HG03039 (cell line): ENCODE measurements around the gene CHD2.

Experiments
- ATAC-seq: cut with Tn5 transposase; IDR thresholded peaks from one replicate; pipeline ENCODE4 v1.9.1; 2021; ENCODE audit warnings: mild to moderate bottlenecking, moderate library complexity; ENCODE audit not compliant: unreplicated experiment

CHD2 gene

DNA sequence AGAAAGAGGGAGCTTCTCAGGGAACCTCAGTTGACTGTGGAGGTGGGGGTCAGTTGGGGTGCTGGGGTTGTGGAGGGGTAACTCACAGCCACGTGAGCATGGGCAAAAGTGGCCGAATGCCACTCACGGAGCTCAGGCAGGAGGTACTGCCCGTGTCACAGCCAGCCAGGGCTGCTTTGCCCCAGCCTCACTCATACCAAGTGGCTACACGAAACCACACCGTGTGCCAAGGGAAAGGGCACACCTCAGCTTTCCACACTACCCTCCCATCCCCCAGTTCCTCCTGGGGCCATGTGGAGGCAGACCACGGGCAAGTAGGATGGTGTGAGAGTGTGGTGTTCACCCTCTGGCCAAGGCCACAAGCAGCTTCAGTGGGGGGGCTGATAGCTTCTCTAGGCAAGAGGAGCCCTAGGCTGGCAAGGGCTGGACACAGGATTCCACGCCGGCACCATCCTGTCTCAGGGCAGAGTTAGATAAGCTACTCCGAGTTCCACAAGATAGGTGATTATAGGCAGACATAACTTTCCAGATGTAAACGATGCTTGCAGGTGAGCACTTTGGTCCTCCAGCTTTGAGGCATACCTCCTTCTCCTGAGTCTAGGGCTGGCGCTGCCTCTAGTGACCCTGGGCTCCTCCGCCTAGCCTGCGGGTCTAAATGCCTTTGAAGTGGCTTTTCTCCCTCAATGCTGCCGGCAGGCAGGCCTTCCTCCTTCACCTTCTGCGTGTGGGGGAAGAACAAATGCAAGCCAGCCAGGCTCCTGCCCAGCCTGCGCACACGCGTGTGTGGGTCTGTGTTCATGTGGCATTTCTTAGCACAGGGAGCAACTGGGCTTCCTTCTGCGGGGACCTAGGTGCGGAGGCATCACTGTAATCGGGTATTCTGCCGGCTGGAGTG, 163.9 kb downstream of the CHD2 start:
- no peak for ATAC-seq

DNA sequence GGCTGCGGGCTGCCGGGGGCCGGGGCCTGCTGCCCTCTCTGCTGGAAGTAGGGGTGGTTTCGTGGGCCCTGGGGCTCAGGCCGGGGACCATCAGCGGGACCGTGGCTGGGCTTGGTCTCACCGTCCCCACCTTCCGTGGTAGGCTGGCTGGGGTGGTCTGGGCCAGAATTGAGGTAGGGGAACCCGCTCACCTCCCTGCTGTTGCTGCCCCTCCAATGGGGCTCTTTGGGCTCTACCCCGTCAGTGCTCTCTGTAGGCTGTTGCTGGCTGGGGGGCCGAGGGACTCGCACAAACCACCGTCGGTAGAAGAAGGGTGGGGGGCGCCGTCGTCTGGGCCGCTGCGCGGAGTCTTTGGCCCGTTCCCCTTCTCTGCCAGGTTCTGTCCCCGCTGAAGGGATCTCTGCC, 165.5 kb downstream of the CHD2 start:
- no peak for ATAC-seq

DNA sequence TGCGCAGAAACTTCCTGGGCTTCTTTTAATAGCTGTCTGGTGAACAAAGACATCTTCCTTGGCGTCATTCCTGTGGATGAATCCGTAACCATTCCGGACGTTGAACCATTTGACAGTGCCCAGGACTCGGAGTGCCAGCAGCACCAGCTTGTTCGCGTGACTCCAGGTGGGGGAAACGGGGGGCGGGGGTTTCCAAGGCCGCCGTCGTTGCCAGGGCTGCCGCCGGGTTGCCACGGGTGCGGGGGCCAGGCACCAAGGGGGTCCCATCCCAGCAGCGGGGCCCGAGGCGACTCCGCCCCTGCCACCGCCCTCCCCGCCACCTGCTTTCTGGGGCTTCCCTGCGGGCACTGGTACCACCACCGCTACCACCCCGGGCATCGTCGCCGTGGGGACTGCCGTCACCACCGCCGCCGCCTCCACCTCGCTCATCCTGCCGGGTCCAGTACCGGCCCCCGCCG, 166.1 kb downstream of the CHD2 start:
- ATAC-seq: no peak

DNA sequence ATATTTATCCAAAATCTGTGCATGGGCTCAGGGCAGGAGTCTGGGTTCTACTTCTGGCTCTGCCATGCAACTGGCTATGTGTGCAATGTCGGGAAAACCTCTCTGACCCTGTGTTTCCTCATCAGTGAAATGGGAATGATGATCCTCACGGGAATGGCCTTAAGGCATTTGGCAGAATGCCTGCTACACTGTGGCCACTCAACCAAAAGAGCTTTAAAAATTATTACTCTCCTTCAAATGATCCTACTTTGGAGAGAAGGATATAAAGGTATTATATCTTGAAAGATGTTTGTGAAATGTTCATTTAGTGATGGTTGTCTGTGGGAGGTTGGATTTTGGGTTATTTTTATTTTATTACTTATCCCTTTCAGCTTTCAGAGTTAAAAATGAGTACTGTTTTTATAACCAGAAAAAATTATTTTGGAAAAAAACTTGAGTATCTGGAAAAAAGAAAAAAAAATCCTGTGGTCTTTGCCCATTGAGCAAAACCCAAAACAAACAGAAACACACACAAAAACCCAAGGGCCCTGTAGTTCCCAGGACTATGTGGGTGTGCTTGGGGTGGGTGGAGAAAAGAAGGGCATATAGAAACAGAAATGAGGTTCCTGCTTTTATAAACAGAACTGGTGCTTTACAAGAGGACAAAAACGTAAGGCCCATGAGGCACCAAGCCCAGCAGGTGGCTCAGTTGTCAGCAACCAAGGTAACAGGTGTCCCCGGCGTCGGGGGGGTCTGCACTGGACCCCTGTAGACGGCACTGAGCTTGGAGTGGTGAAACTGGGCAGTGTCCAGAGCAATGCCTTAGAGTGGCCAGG, 166.9 kb downstream of the CHD2 start:
- no peak for ATAC-seq

DNA sequence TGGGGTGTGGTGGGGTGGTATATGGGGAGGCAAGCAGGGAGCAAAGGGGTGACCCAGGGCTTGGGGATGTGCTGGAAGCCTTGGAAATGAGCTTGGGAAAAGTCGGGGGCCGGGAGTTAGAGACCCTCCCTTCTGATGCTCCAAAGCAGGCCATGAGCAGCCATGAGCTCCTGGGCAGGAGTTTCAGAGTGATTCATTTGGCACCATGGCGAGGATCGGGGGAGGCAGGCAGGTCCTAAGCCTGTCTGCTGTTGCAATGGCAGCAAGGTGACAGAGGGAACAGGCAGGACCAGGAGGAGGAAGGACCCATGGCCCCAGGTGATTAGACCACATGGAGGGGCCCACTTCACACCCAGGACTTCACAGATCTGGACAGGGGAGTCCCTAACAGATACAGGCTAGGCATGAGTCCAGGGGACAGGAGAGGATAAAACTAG, 167.5 kb downstream of the CHD2 start:
- no peak for ATAC-seq

DNA sequence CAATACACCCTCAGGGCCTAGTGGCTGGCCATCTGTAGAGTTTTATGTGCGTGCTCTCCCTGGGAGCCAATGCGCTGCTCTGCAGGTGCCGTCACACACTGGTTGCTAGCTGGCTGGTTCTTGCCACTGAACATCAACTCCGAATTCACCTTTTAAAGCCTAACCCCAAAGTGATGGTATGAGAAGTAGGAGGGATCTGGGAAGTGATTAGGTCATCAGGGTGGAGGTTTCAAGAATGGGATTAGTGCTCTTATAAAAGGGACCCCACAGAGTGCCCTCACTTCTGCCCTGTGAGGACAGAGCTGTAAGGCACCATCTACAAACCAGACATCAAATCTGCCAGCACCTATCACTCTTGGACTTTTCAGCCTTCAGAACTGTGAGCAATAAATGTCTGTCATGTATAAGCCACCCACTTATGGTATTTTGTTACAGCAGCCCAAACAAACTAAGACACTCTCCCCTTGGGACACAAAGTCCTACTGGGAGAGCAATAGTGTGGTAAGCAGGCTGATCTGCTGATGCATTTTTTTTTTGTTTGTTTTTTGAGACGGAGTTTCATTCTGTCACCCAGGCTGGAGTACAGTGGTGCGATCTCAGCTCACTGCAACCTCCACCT, 168.6 kb downstream of the CHD2 start:
- ATAC-seq: no peak

DNA sequence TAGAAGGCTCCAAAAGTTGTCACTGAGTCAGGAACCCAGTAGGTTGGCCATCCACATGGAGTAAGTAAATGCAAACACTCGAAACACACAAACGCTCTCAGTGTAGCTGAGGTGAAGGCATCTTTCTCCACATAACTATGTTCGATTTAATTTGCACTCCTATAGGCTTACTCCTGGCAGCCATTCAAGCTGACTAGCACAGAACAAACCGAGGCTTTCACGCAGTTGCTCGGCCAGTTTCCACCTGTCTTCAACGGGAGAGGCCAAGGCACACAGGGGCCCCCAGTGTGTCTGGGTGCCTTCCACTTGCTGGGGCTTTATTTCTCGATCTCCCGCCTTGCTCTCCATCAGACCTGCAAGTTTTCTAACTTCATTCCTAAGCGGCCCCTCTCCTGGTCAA, 170.0 kb downstream of the CHD2 start:
- ATAC-seq: no peak

DNA sequence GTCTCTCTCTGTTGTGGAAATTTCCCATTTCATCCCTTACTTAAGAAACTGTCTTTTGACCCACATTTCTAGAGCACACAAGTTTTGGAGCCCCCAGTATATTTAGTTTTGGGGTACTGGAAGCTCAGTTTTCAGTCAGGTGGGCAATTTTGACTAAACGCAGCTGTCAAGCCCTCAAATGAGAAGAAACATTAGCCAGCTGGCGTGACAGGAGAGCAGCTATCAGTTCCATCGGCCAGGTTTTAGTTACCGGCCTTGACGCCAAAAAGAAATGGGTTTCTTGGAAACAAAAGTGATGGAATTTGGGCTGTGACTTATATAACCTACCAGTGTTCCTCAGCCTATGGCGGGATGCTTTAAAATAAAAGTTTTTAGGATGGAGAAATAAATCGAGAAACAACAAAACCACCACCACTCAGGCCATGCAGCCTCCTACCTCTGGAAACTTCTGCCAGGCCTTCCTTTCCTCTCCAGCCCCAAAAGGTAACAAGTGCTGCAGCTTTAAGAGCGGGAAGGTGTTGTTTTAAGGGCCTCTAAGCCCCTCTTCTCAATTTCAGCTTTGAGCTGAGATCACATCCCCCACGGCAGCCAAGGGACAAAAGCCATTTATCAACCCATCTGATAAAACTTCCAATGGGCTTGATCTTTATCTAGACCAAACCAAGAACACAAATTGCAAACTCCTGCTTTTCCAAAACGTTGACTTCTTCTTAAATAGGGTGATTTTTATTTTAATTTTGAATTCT, 170.6 kb downstream of the CHD2 start:
- no peak for ATAC-seq

DNA sequence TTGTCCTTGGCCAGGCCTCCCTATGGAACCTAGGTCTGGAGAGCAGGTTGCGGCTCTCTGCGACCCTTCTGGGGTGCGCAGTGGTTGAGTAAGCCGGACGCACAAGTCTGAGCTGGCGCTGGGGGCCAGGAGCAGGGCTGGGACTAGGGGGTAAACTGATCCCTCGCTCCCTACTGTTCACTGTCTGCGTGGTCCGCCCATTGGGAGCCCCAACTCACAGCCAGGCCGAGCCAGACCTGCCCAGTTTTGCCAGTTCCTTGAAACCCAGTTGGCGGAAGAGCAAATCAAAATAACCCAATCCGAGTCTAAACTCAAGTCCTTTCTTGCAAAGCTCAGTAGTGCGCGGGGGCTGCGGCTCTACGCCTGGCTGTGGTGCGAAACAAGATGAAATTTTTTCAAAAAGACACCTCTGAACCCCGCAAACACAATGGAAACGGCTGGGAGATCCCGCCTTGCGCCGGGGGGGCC, 171.4 kb downstream of the CHD2 start:
- ATAC-seq: no peak

DNA sequence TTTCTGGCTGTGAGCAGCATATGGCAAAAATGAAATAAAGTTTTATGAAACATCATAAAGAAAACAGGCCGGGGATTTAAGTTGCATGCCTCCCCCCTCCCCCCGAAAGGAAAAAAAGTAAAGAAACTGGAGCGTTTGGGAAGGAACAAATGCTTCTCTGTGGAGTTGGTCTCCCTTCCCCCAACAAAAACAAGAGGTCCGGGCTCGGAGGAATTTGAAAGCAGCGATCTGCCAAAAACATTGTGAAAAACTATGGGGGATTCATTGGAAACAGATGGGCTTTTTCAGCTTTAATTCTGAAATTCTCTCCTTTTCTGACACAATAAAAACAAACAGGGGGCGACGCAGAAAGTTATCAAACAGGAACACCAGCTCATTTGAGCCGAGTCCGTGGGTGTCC, 171.9 kb downstream of the CHD2 start:
- ATAC-seq: no peak

DNA sequence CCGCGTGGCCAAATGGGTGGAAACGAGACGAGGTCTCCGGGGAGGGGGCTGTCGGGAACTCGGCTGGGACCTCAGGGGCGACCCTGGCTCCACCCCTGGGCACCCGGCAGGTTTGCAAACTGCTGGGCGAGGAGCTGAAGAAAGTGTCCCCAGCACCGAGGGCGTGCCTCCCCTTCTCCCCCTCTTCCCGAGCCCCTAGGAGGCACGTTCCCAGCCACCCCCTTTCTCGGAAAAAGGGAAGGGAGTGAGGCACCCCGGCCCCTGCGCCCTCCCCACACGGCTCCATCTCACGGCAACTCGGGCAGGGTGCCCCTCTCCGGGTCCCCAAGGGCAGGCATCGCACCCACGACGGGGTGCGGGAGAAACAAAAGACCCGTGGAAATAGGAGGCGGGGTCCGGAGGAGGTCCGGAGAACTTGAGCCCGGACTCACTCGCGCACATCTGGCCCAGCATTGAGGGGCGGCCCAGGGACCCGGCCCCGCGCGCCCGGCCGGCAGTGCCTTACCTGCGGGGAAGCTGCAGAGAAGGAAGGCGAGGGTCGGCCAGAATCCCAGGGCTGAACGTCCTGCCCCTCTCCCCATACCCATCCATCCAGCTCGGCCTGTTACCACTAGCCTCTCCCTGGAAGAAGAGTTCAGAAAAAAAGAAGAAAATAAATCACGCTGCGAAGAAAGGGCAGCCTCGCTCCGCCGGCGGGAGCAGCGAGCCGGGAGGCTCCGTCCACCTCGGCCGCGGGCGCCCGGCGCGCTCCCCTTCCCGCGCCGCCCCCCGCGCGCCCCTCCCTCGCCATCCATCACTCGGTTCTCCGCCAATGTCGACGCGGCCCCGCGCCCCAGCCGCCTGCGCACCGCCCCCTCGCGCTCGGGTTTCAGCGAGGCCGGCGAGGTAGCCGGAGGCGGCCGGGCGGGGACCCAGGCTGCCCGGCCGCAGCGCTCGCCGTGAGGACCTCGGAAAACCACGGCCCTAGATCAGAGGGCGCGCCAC, 172.6 kb downstream of the CHD2 start:
- no peak for ATAC-seq

DNA sequence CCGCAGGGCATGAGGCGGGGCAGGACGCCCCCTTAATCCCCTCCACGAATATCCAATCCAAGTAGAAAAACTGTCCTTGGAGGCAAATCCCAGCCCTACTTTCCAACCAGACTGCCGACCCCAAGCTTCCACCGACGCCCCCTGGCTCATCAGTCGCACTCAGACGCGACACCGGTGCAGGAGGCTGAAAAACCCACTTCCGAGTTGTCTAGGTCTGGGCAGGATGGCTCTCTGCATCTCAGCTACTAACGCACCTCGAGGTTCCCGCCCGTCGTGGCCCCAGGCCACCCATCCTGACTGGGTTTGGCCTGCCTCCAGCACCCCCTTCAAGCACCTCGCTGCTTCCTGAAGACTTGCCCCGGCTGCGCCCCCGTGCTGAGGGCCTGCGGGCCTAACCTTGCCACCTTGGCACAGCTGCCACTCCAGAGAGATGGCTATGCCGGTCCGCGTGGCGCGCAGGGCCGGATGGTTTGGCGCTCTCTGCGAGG, 173.4 kb downstream of the CHD2 start:
- no peak for ATAC-seq

DNA sequence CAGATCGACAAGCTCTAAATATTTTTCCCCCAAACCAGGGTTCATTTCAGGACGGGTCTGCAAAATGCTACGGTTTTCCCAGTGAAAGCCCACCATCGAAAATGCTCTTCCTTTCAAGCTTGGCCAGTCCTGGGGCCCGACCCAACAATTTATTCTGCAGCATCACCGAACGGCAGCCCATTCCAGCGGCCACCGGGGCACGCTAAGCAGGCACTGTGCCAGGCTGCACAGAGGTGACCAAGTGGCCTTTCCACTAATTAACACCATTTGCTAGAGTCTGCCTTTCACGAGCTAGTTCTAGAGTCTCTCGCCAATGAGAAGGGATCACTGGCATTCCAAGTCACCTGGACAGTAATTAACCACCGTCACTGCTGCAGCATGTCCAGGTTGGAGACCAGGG, 174.5 kb downstream of the CHD2 start:
- ATAC-seq: no peak

DNA sequence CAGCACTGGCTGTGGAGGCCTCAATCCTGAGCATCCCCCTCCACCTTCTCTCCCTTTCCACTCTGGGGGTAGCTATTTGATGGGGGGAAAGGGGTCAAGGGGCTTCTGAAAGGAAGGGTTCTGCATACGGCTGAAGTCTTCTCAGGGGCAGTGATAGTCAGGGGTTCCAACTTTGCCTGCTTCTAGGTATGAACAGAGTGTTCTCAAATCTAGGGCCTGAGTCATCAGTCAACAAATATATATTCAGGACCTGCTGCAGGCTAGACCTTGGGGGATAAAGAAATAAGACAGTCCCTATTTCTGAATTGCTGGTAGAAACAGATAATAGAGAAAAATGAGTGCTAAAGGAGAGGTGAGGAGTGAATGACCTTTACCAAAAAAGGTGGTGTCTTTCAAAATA, 176.1 kb downstream of the CHD2 start:
- no peak for ATAC-seq

DNA sequence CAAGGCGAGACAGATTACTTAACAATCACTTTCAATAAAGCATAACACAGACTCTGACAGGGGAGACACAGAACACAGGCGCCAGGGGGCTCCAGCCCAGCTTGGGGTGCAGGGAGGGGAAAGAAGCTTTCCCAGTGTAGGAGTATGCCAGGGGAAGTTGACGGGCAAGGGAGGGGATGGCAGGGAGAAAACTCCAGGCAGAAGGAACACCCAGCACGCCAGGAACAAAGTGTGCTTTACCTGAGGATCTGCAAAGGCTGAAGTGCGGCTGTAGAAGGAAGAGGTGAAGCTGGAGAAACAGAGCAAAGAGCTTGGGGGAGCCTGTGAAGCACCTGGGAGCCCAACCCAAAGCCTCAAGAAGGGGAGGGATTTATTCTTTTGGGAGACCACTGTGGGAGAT, 176.8 kb downstream of the CHD2 start:
- no peak for ATAC-seq
